Panc1 (cell line): ENCODE data around the gene ANO2. TPM values are rescaled to one million over a fixed set of nuclear protein-coding genes. Genes with fewer than 3 reads are reported as not detected.
"Not testable (repeated sequence)": the region's sequence is repeated elsewhere in the genome, so short reads cannot be mapped to it uniquely, and the experiment has no call there.

Experiments
- ATAC-seq: fragments of 200-7000 bp; cut with Tn5 transposase; 2 replicates; pipeline ENCODE4 v1.9.1; 2020; ENCODE audit warnings: mild to moderate bottlenecking, moderate library complexity
- BruUV-seq: library from RNA; stranded (reverse); fragments of 400-500 nt; replicated peaks from 2 replicates; lab custom pipeline; 2021; lab: Mats Ljungman, UMichigan
- CTCF ChIA-PET: fragments of 300-600 bp; sonication (Branson Sonifier 250); formaldehyde crosslinking; loops from one replicate; lab custom pipeline; 2022; ENCODE audit warnings: antibody characterized with exemption; lab: Charles Lee
- POLR2A ChIA-PET: fragments of 300-600 bp; sonication (Branson Sonifier 250); formaldehyde crosslinking; loops from one replicate; lab custom pipeline; 2022; ENCODE audit warnings: antibody characterized with exemption; lab: Charles Lee
- DNase-seq: peaks from one replicate; pipeline ENCODE4 v3.0.0-alpha.2; 2010; ENCODE audit warnings: low read depth, low spot score
- H3K27ac ChIP-seq: 2 replicates; pipeline ENCODE4 v1.5.1; 2011; ENCODE audit warnings: mild to moderate bottlenecking, low read length, inconsistent platforms
- H3K27me3 ChIP-seq: fragments of 200-500 bp; sonication (Bioruptor generic); 2 replicates; pipeline ENCODE4 v1.6.0; 2014; ENCODE audit warnings: low read length, inconsistent platforms; ENCODE audit not compliant: control insufficient read depth, insufficient read depth
- H3K36me3 ChIP-seq: fragments of 200-500 bp; sonication (Bioruptor generic); 2 replicates; pipeline ENCODE4 v1.5.1; 2014; ENCODE audit warnings: inconsistent platforms, mild to moderate bottlenecking, low read length, moderate library complexity; ENCODE audit not compliant: control insufficient read depth, insufficient read depth
- H3K4me1 ChIP-seq: 2 replicates; pipeline ENCODE4 v1.5.1; 2011; ENCODE audit warnings: inconsistent platforms, mild to moderate bottlenecking, low read length, moderate library complexity; ENCODE audit not compliant: control insufficient read depth, insufficient read depth
- H3K4me3 ChIP-seq, 2 experiments: 2 replicates each; pipeline ENCODE4 v1.5.1; 2011 to 2012; ENCODE audit warnings: low read depth in 2 of 2, low read length in 2 of 2, mild to moderate bottlenecking in 2 of 2, inconsistent platforms in 1 of 2, moderate library complexity in 1 of 2
- H3K9me3 ChIP-seq: fragments of 200-500 bp; sonication (Bioruptor generic); 2 replicates; pipeline ENCODE4 v1.5.1; 2014; ENCODE audit warnings: low read depth, mild to moderate bottlenecking, inconsistent platforms, low read length, moderate library complexity; ENCODE audit not compliant: control insufficient read depth, insufficient read depth
- CTCF ChIP-seq: fragments of 450-650 bp; IDR thresholded peaks from 2 replicates; pipeline ENCODE4 v1.5.1; 2017; ENCODE audit warnings: mild to moderate bottlenecking
- POLR2AphosphoS5 ChIP-seq: IDR thresholded peaks from 2 replicates; pipeline ENCODE4 v1.6.1; 2012; ENCODE audit warnings: mild to moderate bottlenecking, low read depth, low read length, moderate library complexity
- SIN3A ChIP-seq: IDR thresholded peaks from 2 replicates; pipeline ENCODE4 v1.6.1; 2012; ENCODE audit warnings: low read depth, mild to moderate bottlenecking, low read length, moderate library complexity, borderline replicate concordance; ENCODE audit not compliant: insufficient read depth
- TCF7L2 ChIP-seq: IDR thresholded peaks from 2 replicates; pipeline ENCODE4 v1.6.1; 2011; ENCODE audit warnings: mild to moderate bottlenecking, low read depth, low read length, inconsistent platforms
- in situ Hi-C: cut with HindIII; loops from 2 replicates; pipeline ENCODE4 v1.10.0; 2016; ENCODE audit warnings: low sequenced_read_pairs, low pct_unique_long_range_greater_than_20kb
- intact Hi-C: fragments of 100-400 bp; cut with micrococcal nuclease; formaldehyde crosslinking; loops from one replicate; pipeline ENCODE4 v1.10.0; 2022; ENCODE audit not compliant: unreplicated experiment
- total RNA-seq: library from RNA; stranded (reverse); gene quantifications from one replicate; pipeline ENCODE4 v1.2.1, GENCODE V29; 2021; ENCODE audit not compliant: unreplicated experiment
- TF ChIP-seq, protein P1 (sequence below), 2 experiments: IDR thresholded peaks; 2 replicates each; pipeline ENCODE4 v1.6.1; 2011 to 2012; ENCODE audit warnings: low read depth in 2 of 2, control low read depth in 1 of 2, low read length in 1 of 2, mild to moderate bottlenecking in 1 of 2, moderate library complexity in 1 of 2; ENCODE audit not compliant: insufficient read depth in 1 of 2

ANO2 gene
- total RNA-seq, 1 experiment from 2014 or later: not detected

- no peak for TF ChIP-seq CTCF
- TF ChIP-seq TCF7L2: no peak
- TF ChIP-seq SIN3A: no peak
- ChIA-PET CTCF (no interaction called here), POLR2A (no interaction called here)
- no TSS peak for BruUV-seq
- no peak for DNase-seq
- H3K9me3 ChIP-seq: no peaks in the 10 kb centered on the region
- H3K27me3 ChIP-seq: no peaks in the 10 kb centered on the region; the same call in 1 of the 2 replicates
- ATAC-seq: no peak
- H3K36me3 ChIP-seq: no peaks in the 10 kb centered on the region
- H3K27ac ChIP-seq: no peak overlapping the region
- H3K4me1 ChIP-seq: no peaks in the 10 kb centered on the region
- in situ Hi-C loops (no loop called here), intact Hi-C loops (no loop called here)
- no peak overlapping the region for H3K4me3 ChIP-seq
Observed at GRCh38 chr12:5827591-5827990, 117.5 kb downstream of the ANO2 start.

- H3K27ac ChIP-seq, H3K9me3 ChIP-seq, H3K4me1 ChIP-seq, DNase-seq, H3K36me3 ChIP-seq, intact Hi-C loops, CTCF ChIA-PET, BruUV-seq, H3K27me3 ChIP-seq, H3K4me3 ChIP-seq, POLR2A ChIA-PET, ATAC-seq, in situ Hi-C loops: not testable (repeated sequence)
Observed at GRCh38 chr12:5825761-5826160, 119.3 kb downstream of the ANO2 start.

GRCh38 chr12:5818877-5819276 is 126.2 kb downstream of the ANO2 start:
- DNase-seq, BruUV-seq, H3K27ac ChIP-seq, POLR2A ChIA-PET, in situ Hi-C loops, CTCF ChIA-PET, H3K9me3 ChIP-seq, H3K27me3 ChIP-seq, intact Hi-C loops, H3K4me1 ChIP-seq, H3K36me3 ChIP-seq, ATAC-seq, H3K4me3 ChIP-seq: not testable (repeated sequence)

DNA sequence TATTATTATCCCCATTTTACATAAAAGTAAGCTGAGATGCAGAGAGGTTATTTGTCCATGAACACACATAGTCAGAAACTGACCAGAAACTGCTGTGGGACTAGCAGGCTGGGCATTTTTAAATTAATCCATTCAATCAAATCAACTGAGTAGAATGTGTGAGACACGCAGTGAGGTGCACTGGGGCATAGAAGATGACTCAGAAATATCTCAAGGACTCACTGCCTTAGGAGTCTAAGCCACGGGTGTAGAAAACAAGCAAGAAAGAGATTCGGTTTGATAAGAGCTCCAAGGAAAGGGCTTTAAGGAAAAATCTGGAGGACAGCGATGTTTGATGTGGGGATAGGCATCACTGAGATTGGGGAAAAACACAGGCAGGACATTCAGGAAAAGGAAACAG is 127.8 kb downstream of the ANO2 start:
- DNase-seq (no peak), ATAC-seq (no peak)
- no peaks in the 10 kb centered on the region for H3K36me3 ChIP-seq
- H3K9me3 ChIP-seq: no peaks in the 10 kb centered on the region
- no peak overlapping the region for H3K27ac ChIP-seq
- POLR2A ChIA-PET: no interaction called here
- no peak overlapping the region for H3K4me3 ChIP-seq
- TF ChIP-seq CTCF (no peak), SIN3A (no peak), TCF7L2 (no peak), POLR2AphosphoS5 (no peak)
- TF ChIP-seq, protein P1, sequence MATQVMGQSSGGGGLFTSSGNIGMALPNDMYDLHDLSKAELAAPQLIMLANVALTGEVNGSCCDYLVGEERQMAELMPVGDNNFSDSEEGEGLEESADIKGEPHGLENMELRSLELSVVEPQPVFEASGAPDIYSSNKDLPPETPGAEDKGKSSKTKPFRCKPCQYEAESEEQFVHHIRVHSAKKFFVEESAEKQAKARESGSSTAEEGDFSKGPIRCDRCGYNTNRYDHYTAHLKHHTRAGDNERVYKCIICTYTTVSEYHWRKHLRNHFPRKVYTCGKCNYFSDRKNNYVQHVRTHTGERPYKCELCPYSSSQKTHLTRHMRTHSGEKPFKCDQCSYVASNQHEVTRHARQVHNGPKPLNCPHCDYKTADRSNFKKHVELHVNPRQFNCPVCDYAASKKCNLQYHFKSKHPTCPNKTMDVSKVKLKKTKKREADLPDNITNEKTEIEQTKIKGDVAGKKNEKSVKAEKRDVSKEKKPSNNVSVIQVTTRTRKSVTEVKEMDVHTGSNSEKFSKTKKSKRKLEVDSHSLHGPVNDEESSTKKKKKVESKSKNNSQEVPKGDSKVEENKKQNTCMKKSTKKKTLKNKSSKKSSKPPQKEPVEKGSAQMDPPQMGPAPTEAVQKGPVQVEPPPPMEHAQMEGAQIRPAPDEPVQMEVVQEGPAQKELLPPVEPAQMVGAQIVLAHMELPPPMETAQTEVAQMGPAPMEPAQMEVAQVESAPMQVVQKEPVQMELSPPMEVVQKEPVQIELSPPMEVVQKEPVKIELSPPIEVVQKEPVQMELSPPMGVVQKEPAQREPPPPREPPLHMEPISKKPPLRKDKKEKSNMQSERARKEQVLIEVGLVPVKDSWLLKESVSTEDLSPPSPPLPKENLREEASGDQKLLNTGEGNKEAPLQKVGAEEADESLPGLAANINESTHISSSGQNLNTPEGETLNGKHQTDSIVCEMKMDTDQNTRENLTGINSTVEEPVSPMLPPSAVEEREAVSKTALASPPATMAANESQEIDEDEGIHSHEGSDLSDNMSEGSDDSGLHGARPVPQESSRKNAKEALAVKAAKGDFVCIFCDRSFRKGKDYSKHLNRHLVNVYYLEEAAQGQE (IDR thresholded peaks at IDR 0.05; ENCODE audit: insufficient read depth in 1 of 2, low read depth in 2 of 2, low read length in 1 of 2): no peak
- H3K27me3 ChIP-seq: no peaks in the 10 kb centered on the region
- no TSS peak for BruUV-seq
- CTCF ChIA-PET: no interaction called here
- no peaks in the 10 kb centered on the region for H3K4me1 ChIP-seq
- intact Hi-C loops: no loop called here
- in situ Hi-C loops: no loop called here
